Occipital lobe (tissue), 2 donors: ENCODE measurements around the gene KCND3. TPM values are rescaled to one million over a fixed set of nuclear protein-coding genes. Genes with fewer than 3 reads are reported as not detected.

Experiments
- DNase-seq: peaks from one replicate; lab custom pipeline; 2025; lab: John Stamatoyannopoulos, UW
- total RNA-seq: library from RNA; depleted of rRNA; stranded (reverse); fragments of >200 nt; gene quantifications from one replicate; pipeline ENCODE4 v1.2.3, GENCODE V29; 2014

KCND3 gene
- total RNA-seq, 1 donor from 2014 or later = 12.6 TPM

DNA sequence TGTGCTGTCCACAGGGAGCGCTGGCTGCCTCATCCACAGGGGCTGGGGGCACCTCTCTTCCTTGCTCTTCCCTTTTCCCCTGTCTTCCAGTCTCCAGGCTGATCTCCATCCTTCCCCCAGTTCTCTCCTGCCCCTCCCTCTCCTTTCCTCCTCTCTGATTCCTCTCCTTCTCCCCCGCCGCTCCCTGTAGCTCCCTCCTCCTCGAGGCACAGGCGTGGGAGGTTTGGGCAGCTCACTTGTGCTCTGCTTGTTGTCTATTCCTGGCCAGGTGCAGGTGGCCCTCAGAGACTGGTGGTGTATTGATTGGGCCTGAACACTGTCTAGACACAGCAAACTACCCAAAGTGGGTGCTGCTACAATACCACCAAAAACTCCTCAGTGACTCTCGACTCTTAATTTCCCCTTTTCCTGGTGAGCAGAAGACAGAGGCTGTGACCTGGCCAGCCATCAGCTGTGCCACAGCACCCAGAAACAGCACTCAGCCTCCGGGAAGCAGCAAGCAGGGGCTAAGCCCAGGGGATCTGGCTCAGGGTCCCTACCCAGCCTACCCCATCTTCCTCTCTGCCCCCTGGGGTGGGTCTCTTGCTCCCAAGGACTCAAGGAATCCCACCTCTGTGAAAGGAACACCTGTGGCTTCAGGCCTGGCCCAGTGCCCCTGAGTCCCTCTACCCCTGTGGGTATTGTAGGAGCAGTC lies 140.5 kb downstream of the KCND3 start:
- peak; percentile 65 for DNase-seq

DNA sequence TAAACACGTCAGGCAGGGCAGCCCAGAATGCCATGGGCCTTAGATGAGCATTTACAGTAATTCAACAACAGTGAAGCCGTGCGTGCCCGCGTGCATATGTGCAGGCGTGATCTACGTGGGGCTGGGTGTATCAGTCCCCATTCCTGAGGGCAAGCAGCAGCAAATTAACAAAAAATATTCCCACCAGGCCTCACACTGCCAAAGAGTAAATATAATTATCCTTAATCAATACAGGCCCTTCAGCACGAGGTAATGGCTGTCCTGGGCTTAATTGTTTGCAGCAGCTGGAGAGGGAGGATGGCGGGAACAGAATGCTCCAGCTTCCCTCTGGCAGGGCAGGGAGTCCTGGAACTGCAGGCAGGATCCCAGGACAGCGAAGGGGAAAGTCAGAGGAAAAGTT lies 142.0 kb downstream of the KCND3 start:
- DNase-seq = no peak

DNA sequence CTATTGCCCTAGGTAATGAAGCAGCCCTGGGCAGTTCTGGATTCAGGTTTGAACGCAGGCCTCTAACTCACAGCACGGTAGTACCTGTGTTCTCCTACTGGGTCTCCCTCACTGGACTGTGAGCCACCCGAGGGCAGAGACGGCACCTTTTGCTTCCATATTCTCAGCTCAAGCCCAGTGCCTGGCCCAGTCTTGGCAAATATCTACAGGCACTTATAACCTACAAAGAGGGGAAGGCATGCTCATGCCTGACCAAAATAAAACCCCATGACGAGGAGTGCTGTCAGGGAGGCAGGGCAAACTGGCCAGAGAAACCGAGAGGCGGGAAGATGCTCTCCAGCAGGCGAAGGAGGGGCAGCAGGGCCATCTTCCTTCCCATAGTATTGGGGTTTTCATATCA lies 142.6 kb downstream of the KCND3 start:
- no peak for DNase-seq

DNA sequence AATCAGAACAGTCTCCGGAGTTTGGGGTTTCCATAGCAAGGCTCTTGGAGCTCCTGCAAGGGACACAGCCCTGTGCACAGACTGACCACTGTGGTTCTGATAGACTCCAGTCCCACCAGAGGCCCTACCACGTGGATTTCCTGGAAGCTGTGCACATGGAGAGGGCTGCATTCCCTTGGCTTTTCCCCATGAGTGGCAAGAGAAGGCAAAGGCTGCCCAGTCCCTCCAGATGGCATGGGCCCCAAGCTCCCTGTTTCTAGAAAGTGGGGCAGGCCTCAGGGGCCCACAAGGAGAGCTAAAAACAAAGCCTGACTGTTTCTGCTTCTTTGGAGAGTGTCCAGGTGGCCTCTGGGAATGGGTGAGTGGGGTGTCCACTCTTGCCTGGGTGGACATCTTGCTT lies 146.3 kb downstream of the KCND3 start:
- no peak for DNase-seq

DNA sequence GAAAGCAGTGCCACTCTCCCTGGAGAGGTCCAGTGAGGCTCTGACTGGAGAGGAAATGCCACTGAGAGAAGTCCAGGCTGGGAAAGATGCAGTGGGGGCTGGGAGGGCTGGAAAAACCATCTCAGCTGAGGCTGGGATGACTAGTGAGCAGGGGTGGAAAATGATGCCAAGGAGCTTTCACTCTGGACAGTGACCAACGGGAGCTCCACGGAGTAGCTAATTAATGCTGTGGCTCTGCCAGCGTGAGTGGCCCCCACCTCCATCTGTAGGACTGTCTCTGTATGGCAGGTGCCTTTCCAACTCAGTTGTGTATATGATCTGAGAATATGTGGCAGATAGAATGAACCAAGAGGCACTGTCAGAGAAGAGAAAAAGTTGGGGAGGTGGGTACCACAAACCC lies 147.1 kb downstream of the KCND3 start:
- no peak for DNase-seq

DNA sequence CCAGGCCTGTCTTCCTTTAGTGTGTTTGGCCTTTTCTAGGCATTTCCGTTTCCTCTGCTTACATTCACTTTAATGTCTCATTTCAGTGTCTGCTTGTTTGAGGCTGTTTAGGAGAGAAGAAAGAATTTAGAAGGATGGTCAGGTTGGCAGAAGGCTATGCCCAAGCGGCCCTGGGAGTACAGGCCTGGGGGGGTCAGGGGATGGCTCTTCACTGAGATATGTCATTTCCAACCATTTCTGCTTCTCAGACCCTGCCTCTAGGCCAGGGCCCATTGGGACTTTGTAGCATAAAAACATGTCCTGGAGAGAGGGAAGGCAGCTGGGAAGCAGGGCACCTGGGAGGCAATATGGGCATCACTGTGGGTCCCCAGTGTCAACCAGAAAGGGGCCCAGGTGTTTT lies 147.7 kb downstream of the KCND3 start:
- DNase-seq = no peak

DNA sequence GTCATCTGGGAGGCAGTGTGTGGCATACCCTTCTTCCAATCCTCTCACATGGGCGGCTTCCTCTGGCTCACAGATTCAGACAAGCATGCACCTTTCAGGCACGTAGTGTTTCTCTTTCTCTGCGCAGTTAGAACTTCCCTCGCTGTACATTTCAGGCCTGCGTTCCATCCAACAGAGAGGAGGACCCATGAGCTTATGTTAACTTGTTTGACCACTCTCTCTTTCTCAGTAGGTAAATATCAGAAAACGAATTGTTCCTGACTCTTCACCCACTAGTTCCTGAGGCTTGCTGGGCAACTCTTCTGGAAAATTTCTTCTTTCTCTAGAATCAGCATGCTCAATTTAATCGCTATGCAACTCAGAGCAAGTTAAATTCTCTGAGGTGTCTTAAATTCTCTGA lies 148.3 kb downstream of the KCND3 start:
- no peak for DNase-seq

DNA sequence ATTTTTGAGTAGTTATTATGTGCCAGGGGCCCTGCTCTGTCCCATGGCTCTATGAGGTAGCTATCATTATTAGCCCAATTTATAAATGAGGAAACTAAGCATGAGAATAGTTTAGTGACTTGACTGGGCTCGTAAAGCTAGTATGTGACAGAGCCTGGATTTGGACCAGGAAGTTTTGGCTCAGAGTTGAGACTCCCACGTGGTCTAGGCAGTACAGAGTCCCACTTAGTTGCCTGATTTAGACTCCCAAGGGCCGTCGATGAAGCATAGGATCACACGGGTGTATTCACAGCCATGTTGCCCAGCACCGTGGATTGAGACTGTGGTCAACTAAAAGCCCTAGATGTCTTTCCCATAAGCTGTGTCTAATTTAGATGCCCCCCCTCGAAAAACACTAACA lies 152.1 kb downstream of the KCND3 start:
- DNase-seq = no peak

DNA sequence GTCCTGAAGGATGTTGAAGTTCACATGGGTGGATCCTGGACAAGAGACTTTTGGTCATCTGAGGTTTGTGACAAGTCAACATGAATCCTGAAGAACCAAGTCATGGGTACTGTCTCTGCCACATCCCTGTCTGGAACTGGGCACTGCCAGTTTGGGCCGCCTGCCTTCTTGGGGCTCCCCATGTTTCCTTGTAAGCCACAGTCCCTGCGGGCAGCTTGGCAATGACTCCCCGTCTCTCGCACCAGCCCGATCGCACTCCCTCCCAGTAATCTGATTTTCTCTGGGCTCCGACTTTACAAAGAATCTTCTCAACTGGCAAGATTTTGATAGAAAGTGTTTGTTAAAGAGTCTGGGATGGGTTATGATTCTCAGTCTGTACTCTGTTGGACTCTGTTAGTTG lies 153.4 kb downstream of the KCND3 start:
- DNase-seq = no peak

DNA sequence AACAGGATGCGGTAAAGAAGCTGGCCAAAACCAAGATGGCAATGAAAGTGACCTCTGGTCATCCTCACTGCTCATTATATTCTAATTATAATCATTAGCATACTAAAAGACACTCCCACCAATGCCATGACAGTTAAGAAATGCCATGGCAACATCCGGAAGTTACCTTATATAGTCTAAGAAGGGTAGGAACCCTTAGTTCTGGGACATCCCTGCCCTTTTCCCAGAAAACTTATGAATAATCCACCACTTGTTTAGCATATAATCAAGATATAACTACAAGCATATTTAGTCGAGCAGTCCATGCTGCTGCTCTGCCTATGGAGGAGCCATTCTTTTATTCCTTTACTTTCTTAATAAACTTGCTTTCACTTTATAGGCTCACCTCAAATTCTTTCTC lies 154.0 kb downstream of the KCND3 start:
- DNase-seq = no peak

DNA sequence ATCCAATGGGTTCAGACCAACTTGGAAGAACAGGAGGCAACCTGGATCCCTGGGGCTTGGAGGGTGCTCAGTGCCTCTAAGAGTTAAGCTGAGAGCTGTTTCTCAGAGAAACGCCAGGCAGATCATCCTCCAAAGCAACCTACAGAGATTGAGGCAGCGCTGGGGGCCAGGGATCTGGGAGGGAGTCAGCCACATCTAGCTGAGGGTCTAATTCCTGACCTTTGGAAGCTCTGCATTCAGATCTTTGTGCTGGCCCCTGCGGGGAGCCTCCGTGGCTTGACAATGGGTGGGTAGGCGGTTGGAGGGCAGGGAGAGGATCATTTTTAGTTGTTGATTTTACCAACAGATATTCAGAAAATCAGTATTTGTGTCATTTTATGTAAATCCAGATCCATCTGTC lies 154.5 kb downstream of the KCND3 start:
- DNase-seq = no peak

DNA sequence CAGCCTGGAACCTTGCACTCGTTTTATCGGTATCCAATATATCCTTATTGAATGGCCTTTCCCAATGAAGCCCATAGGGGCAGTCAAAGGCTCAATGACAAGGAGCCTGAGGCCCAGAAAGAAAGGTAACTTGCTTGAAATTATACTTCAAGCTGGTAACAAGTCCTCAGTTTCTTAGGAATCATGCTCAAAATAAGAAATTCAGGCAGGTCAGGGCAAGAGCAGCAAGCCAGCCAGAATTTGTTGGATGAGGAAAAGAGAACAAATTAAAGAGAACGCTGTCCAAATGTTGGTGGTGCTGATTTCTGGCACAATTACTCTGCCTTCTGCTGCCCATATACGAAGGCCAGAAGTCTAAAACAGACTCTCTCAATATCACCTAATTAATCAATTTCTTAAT lies 156.1 kb downstream of the KCND3 start:
- no peak for DNase-seq

DNA sequence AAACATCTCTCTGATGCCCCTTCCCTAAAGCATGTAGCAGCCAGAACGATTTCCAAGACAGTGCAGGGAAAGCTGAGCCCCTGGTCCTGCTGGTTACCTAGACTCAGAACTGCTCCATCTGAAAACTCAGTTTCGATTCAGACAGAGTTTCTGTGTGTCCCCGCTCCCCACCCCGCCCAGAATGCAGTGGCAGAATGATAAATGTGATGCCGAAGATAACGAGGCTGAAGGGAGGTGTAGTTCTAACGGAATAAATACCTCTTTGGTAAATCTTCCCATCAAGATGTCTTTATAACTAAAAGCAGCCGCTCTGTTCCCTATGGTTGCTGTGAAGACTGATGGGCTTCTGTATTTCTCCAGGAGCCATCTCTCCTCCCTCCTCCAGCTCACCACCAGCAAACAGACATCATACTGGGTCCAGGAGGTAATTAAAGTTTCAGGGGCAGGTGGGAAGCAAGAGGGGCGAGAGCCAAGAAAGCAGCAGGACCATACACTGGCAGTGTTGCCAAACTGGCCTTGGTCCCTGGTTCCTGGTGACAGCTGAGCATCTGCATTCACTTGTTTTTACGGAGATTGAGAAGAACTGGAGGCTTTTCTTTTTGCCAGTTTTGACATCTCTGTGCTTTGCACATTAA lies 156.8 kb downstream of the KCND3 start:
- DNase-seq = no peak

DNA sequence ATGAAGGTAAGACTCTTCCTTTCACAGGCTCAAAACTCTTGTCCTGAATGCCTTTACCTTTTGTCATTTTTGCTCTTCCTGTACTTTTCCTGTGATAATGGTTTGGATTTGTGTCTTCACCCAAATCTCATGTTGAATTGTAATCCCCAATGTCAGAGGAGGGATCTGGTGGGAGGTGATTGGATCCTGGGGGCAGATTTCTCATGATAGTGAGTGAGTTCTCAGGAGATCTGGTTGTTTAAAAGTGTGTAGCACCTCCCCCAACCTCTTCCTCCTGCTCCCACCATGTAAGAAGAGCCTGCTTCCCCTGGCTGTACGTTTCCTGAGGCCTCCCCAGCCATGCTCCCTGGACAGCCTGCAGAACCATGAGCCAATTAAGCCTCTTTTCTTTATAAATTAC lies 158.3 kb downstream of the KCND3 start:
- no peak for DNase-seq

DNA sequence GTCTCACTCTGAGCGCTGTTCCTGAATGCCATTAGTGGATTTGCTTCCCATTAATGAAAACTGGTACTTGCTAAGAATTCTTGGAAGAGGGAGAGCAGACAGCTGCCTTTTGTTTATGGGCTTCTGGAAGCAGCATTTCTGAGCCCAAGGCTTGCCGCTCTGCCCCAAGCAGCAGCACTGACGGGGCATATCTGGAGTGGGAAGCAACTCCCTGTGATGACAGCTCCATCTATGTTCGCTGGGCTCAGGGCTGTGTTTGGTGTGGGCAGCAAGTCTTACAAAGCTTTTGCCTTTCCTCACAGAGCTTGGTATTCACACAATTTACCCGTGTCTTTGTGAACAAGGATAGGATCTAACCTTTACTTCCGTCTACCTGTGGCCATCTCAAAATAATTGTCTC lies 161.5 kb downstream of the KCND3 start:
- no peak for DNase-seq

DNA sequence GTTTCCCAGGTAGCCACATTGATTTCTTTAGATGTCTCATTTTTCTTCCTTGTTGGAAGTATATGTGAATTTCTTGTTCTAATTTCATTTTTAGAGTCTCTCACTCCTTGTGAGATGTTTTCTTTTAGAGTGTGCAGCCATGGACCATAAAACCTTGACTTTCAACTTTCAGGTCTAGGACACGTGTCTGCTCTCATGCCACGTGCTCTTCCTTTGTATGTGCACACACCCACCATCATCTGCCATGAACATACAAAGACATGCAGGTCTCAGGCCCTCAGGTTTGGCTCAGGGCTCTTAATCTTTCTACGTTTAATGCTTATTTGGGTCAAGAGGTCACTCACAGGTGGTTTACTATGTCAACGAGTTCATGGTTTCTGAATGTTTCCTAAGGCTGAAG lies 163.2 kb downstream of the KCND3 start:
- DNase-seq = no peak

DNA sequence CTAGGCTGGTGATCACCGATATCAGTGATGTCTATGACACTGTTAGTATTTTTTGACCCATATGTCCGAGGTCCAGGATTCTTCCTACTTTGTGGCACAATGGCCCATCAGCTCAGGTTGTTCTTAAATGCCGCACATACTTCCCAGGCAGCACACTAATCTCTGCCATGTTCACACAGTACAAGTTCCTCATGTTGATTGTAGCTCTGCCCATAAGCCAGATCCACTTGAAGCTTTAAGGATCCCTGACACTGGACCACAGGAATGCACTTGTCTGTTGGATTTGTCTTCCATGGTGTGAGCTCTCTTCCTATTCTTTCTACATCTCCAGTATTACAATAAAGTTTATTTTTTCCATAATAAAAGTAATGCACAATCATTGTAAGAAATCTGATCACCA lies 164.3 kb downstream of the KCND3 start:
- no peak for DNase-seq

DNA sequence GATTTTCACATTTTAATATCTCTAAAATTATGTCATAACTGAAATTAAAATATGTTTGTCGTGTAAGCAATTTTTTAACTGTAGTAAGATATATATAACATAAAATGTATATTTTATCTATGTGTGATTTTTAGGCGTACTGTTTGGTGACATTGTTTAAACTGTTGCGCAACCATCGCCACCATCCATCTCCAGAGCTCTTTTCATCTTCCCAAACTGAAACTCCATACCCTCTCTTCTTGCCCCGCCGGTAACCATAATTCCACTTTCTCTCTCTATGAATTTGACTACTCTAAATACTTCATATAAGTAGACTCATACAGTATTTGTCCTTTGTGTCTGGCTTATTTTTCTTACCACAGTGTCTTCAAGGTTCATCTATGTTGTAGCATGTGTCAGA lies 167.3 kb downstream of the KCND3 start:
- DNase-seq = no peak

DNA sequence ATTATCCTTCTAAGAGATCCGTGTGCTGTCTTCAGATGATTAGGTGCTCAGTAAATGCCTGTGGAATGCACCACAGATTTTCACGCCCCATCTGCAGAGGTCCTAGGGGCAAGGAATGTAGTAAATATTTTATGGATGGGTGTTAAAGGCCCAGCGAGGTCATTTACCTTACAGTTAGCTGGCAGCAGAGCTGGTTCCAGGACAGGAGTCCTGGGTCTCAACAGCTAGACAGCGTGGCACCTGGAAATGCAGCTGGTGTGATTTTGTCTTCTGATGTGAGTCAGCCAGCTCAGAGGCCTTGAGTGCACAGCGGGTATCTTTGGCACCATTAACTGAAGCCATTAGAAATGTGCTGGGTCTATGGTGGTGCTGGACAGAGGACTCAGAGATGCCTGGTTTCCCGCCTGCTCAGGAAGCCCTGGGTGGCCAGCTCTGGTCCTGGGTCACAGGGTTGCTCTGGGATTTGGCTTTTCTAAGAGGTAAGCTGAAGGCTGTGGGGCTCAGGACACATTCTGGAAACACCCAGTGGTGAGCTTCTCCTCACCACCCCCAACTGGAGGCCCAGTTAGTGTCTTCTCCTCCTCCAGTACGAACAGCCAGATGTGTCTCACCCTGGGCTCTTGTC lies 168.2 kb downstream of the KCND3 start:
- DNase-seq = no peak

DNA sequence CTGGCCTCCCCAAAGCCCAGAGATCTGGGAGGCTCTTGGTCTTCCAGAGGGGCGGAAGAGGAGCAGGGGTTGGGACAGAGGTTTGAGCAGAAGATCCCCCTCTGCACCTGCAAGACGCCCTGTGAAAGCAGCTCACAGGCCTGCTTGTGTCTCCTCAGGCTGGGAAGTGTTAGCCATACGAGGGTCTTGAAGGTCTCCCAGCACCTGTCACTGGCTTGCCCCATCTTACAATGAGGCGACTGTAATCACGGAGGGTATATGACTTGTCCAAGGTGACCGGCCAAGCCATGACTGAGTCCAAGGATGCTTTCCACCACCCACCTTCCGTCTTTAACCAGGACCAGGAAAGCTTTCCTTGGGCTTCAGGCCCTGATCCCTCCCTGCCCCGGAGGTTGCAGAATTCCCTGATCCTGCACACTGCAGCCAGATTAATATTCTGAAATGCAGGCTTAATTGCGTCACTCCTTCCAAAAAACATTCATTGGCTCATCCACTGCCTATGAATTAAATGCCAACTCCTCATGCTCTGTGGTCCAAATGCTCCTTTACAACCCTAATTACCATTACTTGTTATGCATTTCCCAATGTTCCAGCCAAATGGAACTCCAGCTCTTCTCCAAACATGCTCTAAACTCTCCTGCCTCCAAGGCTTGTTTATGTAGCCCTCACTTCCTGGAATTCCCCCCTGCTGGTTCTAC lies 169.8 kb downstream of the KCND3 start:
- no peak for DNase-seq

DNA sequence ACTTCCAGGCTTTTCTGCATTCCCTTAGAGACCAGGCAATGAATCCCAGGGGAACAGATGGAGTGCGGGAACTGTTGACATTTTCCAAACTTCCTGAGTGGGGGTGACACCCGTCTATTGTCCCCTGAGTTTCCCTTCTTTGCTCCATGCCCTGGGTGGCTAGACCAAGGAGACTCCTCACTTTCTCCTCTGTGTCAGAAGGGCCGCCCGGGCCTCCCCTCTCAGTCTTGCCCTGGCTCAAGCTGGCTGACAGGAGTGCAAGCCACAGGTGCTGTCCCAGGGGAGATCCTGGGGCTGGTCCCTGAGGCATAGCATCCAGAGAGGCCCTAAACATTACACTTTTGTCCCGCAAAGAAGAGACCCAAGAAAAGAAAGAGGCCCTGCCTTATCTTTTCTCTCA lies 170.9 kb downstream of the KCND3 start:
- no peak for DNase-seq

DNA sequence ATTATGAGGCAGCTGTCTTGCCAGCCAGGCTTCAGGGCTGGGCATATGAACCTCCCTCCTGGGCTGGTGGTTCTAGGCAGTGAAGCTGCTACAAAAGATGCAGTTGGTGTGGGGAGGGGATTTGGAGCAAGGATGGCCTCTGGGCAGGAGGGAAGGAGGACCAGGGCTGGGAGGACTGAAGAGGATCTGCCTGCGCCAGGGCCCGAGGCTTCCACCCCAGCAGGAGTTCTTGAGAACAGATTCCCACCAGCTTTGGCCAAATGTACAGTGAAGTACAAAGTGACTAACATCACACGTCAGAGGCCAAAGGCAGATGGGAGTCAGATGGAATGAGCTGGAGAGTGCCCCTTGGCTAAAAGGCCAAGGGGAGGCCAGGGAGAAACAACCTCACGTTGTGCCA lies 171.4 kb downstream of the KCND3 start:
- DNase-seq = no peak

DNA sequence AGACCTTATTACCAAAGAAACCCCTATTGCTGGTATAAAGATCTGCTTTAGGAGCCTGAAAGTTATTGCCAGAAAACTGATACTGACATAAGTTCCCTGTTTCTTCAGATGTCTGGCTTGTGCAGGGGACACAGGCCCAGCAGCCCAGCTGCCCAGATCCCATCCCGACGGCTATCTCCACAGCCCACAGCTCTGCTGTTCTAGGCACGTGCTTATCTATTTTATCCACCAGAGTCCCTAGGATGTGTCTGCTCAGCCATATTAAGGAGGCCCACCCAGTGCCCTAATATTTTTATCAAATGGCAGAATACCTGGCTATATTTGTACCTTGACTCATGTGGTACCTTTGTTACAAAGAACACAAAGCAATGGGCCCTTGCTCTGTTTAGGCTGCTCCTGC lies 174.8 kb downstream of the KCND3 start:
- no peak for DNase-seq
